DOHH2 (cell line): ENCODE results near the gene EEIG1.

Experiments
- H3F3A ChIP-seq: fragments of 200-600 bp; sonication (generic), shearing (Covaris generic); 2 replicates; pipeline ENCODE4 v1.6.0; 2016; ENCODE audit warnings: antibody characterized with exemption, mild to moderate bottlenecking; ENCODE audit not compliant: control insufficient read depth, insufficient read depth
- H3K27ac ChIP-seq: fragments of 200-600 bp; sonication (generic); 2 replicates; pipeline ENCODE4 v1.5.1; 2014; ENCODE audit warnings: low read depth, mild to moderate bottlenecking, low read length, moderate library complexity
- H3K27me3 ChIP-seq: fragments of 200-600 bp; sonication (generic); 2 replicates; pipeline ENCODE4 v1.6.1; 2014; ENCODE audit warnings: mild to moderate bottlenecking, low read length, mixed read lengths; ENCODE audit not compliant: control insufficient read depth
- H3K36me3 ChIP-seq: fragments of 200-600 bp; sonication (generic); 2 replicates; pipeline ENCODE4 v1.6.1; 2014; ENCODE audit warnings: mild to moderate bottlenecking, low read length, moderate library complexity, mixed read lengths; ENCODE audit not compliant: control insufficient read depth
- H3K4me1 ChIP-seq: fragments of 200-600 bp; sonication (generic); 2 replicates; pipeline ENCODE4 v1.6.1; 2014; ENCODE audit warnings: mild to moderate bottlenecking, low read length, mixed read lengths; ENCODE audit not compliant: control insufficient read depth
- H3K4me2 ChIP-seq: fragments of 200-600 bp; sonication (generic); 2 replicates; pipeline ENCODE4 v1.6.0; 2014; ENCODE audit warnings: mild to moderate bottlenecking, low read length, moderate library complexity
- H3K4me3 ChIP-seq: fragments of 200-600 bp; sonication (generic); 2 replicates; pipeline ENCODE4 v1.5.1; 2014; ENCODE audit warnings: mild to moderate bottlenecking, low read length, mixed read lengths
- H3K79me2 ChIP-seq: fragments of 200-600 bp; sonication (generic); 2 replicates; pipeline ENCODE4 v1.6.1; 2014; ENCODE audit warnings: mild to moderate bottlenecking, low read length, mixed read lengths; ENCODE audit not compliant: control insufficient read depth
- H3K9me2 ChIP-seq: fragments of 200-600 bp; sonication (generic); replicated peaks from 2 replicates; pipeline ENCODE4 v1.6.1; 2014; ENCODE audit warnings: mild to moderate bottlenecking, low read length, mixed read lengths; ENCODE audit not compliant: control insufficient read depth
- H3K9me3 ChIP-seq: fragments of 200-600 bp; sonication (generic); 2 replicates; pipeline ENCODE4 v1.6.1; 2014; ENCODE audit warnings: antibody characterized with exemption, low read length, mixed read lengths; ENCODE audit not compliant: control insufficient read depth, insufficient read depth
- H4K20me1 ChIP-seq: fragments of 200-600 bp; sonication (generic); 2 replicates; pipeline ENCODE4 v1.6.0; 2014; ENCODE audit warnings: low read depth, mild to moderate bottlenecking, antibody characterized with exemption, low read length, moderate library complexity; ENCODE audit not compliant: control insufficient read depth, insufficient read depth
- CTCF ChIP-seq: fragments of 200-600 bp; sonication (generic); IDR thresholded peaks from one replicate; pipeline ENCODE4 v1.5.1; 2014; ENCODE audit warnings: antibody characterized with exemption, mild to moderate bottlenecking, low read depth, low read length; ENCODE audit not compliant: poor library complexity, severe bottlenecking
- EZH2phosphoT487 ChIP-seq: fragments of 200-600 bp; sonication (generic); IDR thresholded peaks from 2 replicates; pipeline ENCODE4 v1.6.1; 2017; ENCODE audit warnings: borderline replicate concordance, mild to moderate bottlenecking, antibody characterized with exemption, low read length, moderate library complexity, mixed read lengths

The EEIG1 gene

GRCh38 chr9:127983847-127984289 is 3.1 kb upstream of the EEIG1 start:
- Histone ChIP-seq H4K20me1 (no peaks in the 10 kb centered on the region), H3K4me2 (peak overlapping the region; percentile 89), H3K36me3 (peaks cover 20% of the 10 kb centered on the region), H3K27me3 (no peaks in the 10 kb centered on the region), H3K27ac (peak overlapping the region; percentile 97), H3F3A (peaks cover 30% of the 10 kb centered on the region), H3K9me3 (no peaks in the 10 kb centered on the region), H3K4me3 (peak overlapping the region; percentile 65), H3K4me1 (peaks cover 71% of the 10 kb centered on the region), H3K79me2 (peaks cover 44% of the 10 kb centered on the region), H3K9me2 (no peaks in the 10 kb centered on the region)
- TF ChIP-seq CTCF (no peak), EZH2phosphoT487 (no peak)

GRCh38 chr9:127982912-127983311 is 2.1 kb upstream of the EEIG1 start:
- H3K27ac ChIP-seq, result peak overlapping the region; percentile 97
- H3K4me1 ChIP-seq, result peaks cover 65% of the 10 kb centered on the region
- H3K9me3 ChIP-seq, result no peaks in the 10 kb centered on the region

GRCh38 chr9:127981559-127982121 is 851 bp upstream of the EEIG1 start:
- Histone ChIP-seq H3F3A (peaks cover 17% of the 10 kb centered on the region), H4K20me1 (peaks cover 13% of the 10 kb centered on the region), H3K27ac (peak overlapping the region; percentile 97), H3K9me3 (no peaks in the 10 kb centered on the region), H3K4me1 (peaks cover 65% of the 10 kb centered on the region), H3K9me2 (no peaks in the 10 kb centered on the region), H3K27me3 (no peaks in the 10 kb centered on the region), H3K4me3 (peak overlapping the region; percentile 77), H3K79me2 (peaks cover 66% of the 10 kb centered on the region), H3K4me2 (peak overlapping the region; percentile 89), H3K36me3 (peaks cover 43% of the 10 kb centered on the region)
- TF ChIP-seq EZH2phosphoT487, result no peak

More at GRCh38 chr9:127982912-127983311, 2.1 kb upstream of the EEIG1 start:
- Histone ChIP-seq H3K27me3 (no peaks in the 10 kb centered on the region), H3K79me2 (peaks cover 53% of the 10 kb centered on the region), H3F3A (peaks cover 23% of the 10 kb centered on the region), H3K4me2 (peak overlapping the region; percentile 89), H3K4me3 (peak overlapping the region; percentile 65), H3K9me2 (no peaks in the 10 kb centered on the region), H3K36me3 (peaks cover 30% of the 10 kb centered on the region), H4K20me1 (peaks cover 3% of the 10 kb centered on the region)
- no peak for TF ChIP-seq EZH2phosphoT487
- no peak for TF ChIP-seq CTCF

- H3F3A ChIP-seq, result peaks cover 15% of the 10 kb centered on the region
- peaks cover 80% of the 10 kb centered on the region for H3K79me2 ChIP-seq
- peak overlapping the region; percentile 92 for H3K4me2 ChIP-seq
- H3K27me3 ChIP-seq, result no peaks in the 10 kb centered on the region
- peak overlapping the region; percentile 83 for H3K27ac ChIP-seq
- no peaks in the 10 kb centered on the region for H3K9me3 ChIP-seq
- peaks cover 67% of the 10 kb centered on the region for H3K4me1 ChIP-seq
- peaks cover 25% of the 10 kb centered on the region for H4K20me1 ChIP-seq
- TF ChIP-seq CTCF (no peak), EZH2phosphoT487 (no peak)
- peak overlapping the region; percentile 95 for H3K4me3 ChIP-seq
- H3K9me2 ChIP-seq, result no peaks in the 10 kb centered on the region
- peaks cover 57% of the 10 kb centered on the region for H3K36me3 ChIP-seq
These were observed 606 bp downstream of the EEIG1 start for GRCh38 chr9:127980060-127980705.
